GM12891 (cell line): ENCODE results near the gene RIC1.
"Not testable (repeated sequence)": the region's sequence is repeated elsewhere in the genome, so short reads cannot be mapped to it uniquely, and the experiment has no call there.

Source experiments
- DNase-seq: peaks from one replicate; pipeline ENCODE4 v3.0.0; 2011; ENCODE audit warnings: low spot score; ENCODE audit not compliant: insufficient read length
- FAIRE-seq: peaks from 2 replicates; lab custom pipeline; 2011; peaks lifted over from hg19 to GRCh38; lab: Jason Lieb, UNC
- PAX5 ChIP-seq: IDR thresholded peaks from 2 replicates; pipeline ENCODE4 v1.6.1; 2011; ENCODE audit warnings: low read length, moderate library complexity, mild to moderate bottlenecking; ENCODE audit not compliant: insufficient read depth, severe bottlenecking
- POLR2A ChIP-seq: IDR thresholded peaks from 2 replicates; pipeline ENCODE4 v1.6.1; 2011; ENCODE audit warnings: low read depth, low read length, control low read depth
- POLR2AphosphoS5 ChIP-seq: IDR thresholded peaks from 2 replicates; pipeline ENCODE4 v1.6.1; 2011; ENCODE audit warnings: low read depth, low read length, control low read depth
- POU2F2 ChIP-seq: IDR thresholded peaks from 2 replicates; pipeline ENCODE4 v1.6.1; 2011; ENCODE audit warnings: low read depth, mild to moderate bottlenecking, control low read depth, low read length, moderate library complexity
- SPI1 ChIP-seq: IDR thresholded peaks from 2 replicates; pipeline ENCODE4 v1.6.1; 2011; ENCODE audit warnings: low read depth, low read length, control low read depth
- TAF1 ChIP-seq: IDR thresholded peaks from 2 replicates; pipeline ENCODE4 v1.6.1; 2011; ENCODE audit warnings: low read depth, low read length, control low read depth

The RIC1 gene

DNA sequence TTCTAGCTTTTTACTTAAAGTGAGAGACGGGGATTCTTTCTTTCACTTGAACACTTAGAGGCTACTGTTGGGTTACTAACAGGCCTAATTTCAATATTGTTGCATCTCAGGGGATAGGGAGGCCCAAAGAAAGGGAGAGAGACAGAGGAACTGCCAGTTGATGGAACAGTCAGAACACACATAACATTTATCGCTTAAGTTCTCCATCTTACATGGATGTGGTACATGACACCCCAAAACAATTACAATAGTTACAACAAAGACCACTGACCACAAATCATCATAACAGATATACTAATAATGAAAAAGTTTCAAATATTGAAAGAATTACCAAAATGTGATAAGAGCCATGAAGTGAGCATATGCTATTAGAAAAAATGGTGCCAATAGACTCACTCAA is 4.3 kb upstream of the RIC1 start:
- TF ChIP-seq POLR2A (no peak), TAF1 (no peak), PAX5 (no peak), POLR2AphosphoS5 (no peak), SPI1 (peak; percentile 65)
- FAIRE-seq: peak; percentile 28
- DNase-seq: no peak

DNA sequence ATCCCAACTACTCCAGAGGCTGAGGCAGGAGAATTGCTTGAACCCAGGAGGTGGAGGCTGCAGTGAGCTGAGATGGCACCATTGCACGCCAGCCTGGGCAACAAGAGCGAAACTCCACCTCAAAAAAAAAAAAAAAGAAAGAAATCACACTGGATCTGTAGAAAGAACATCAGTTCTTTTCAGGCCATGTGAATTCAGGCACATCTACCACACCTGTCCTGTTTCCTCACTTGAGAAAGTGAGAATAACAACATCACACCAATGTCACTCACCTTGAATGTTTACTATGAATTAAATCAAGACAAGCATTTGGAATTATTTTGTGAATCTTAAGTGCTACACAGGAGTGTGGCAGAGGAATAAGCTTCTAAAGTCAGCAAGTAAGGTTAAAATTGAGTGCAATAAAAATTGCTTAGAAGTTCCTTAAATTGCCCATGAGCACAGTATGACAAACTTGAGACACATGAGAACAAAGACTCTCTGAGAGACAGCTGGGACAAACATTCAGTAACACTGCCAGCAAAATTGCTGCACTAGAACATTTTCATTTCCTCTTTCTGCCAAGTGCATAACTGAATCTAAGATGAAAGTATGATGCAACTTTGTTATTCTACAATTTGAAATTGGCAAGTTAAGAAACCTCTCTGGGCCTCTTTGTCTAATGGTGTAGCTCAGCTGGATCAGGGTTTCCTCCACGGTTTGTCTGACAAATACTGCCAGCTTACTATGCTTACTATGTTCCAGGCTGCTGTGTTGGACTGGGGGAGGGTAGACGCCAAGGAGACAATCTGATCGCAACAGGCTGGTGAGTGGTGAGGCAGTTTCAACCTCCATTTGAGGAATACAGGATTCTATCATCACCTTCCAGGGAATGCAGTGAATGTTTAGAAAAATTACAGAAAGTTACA is 1.9 kb upstream of the RIC1 start:
- TF ChIP-seq TAF1: peak; percentile 24; the same call in 1 of the 2 replicates
- TF ChIP-seq POLR2A: peak; percentile 57
- TF ChIP-seq POU2F2: peak; percentile 66
- no peak for TF ChIP-seq PAX5
- TF ChIP-seq POLR2AphosphoS5: peak; percentile 83
- TF ChIP-seq SPI1: peak; percentile 99
- DNase-seq: no peak
- peak; percentile 86 for FAIRE-seq

DNA sequence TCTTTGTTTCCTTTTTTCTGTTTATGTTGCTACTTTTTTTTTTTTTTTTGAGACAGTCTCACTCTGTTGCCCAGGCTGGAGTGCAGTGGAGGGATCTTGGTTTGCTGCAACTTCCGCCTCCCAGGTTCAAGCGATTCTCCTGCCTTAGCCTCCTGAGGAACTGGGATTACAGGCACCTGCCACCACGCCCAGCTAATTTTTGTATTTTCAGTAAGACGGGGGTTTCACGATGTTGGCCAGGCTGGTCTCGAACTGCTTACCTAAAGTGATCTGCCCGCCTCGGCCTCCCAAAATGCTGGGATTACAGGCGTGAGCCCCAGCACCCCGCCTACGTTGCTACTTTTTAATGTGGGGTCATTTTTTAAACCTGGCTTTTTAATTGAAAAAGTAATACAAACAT is 1.2 kb upstream of the RIC1 start:
- FAIRE-seq: not testable (repeated sequence)

DNA sequence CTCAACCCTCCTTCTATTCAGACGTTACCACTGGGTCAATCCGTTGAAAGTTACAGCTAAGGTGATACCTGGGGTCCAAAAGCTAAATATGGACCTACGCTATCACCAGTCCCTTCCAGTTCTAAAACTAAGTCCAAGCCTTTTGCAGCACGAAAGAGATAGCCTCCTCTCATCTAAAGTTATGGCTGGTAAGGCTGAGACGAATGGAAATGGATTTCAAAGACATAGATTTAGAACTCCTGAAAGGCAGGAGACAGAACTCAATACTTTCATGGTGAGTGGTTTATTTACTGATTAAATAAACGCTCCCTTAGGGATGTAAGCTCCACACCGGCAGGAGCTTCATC is 751 bp upstream of the RIC1 start:
- FAIRE-seq (no peak), DNase-seq (no peak)
- TF ChIP-seq PAX5: no peak
- no peak; the same call in 1 of the 2 replicates for TF ChIP-seq POLR2AphosphoS5
- no peak for TF ChIP-seq POU2F2
- peak; percentile 74 for TF ChIP-seq POLR2A

More for the DNA sequence above, 1.2 kb upstream of the RIC1 start:
- TF ChIP-seq SPI1: 0 out of 2 replicates have a peak, but pooled peaks have one; percentile 23
- DNase-seq: not testable (repeated sequence)

DNA sequence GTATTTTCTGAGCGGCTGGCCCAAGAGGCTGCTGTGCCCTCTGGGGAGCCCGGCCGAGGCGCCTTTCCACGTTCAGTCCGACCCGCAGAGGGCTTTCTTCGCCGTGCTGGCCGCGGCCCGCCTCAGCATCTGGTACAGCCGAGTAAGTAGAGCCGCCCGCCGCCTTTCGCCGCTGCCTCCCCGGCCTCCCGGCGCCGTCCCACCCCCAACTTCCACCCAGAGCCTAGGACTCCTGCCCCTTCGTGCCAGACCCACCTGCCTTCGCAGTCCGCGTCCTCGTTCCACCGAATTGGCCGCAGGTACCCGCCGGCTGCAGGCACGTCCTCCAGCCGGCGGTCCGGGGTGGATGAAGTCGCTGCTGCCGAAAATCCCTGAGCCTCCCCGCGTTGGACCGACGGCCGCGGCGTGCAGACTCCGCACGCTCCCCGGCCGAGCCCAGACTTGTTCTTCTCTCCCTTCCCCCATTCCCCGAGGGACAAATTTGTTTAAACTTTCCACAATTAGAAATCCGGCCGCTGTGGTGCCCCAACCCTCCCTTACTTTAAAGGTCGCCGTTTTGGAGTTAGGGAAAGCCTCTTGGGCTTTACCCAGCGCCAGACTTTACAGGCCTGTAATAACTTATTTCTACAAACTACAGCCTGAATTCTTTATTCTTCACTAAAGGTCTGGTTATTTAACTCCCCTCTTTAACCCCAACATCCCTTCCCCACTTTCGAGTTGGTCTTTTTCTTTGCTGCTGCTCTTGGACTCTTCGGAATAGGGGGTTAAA is 589 bp downstream of the RIC1 start:
- peak; percentile 33; the same call in 1 of the 2 replicates for TF ChIP-seq SPI1
- TF ChIP-seq TAF1: no peak
- no peak for TF ChIP-seq PAX5
- peak; percentile 4; the same call in 1 of the 2 replicates for TF ChIP-seq POLR2AphosphoS5
- no peak for TF ChIP-seq POLR2A
- no peak for TF ChIP-seq POU2F2
- FAIRE-seq (no peak), DNase-seq (no peak)

DNA sequence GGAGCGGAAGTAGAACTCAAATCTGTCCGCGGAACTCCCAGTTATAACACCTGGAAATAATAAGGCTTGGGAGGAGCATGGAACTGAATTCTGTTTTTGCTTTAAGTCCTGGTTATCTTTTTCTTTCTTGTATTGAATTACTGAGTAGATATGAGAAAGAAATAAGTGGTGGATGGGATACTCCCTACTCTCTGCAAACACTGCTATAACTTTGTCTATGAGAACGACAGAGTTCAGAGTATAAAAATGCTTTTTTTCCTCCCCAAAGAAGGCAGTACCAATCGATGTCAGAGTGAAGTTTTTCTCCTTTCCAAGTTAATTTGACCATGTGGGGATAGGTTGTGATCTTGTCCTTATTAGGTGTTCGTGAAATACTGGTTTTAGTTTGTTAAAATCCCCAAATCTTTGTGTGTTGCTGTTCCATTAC is 1.2 kb downstream of the RIC1 start:
- TF ChIP-seq TAF1 (no peak), POLR2AphosphoS5 (no peak), POLR2A (no peak), PAX5 (no peak), SPI1 (no peak), POU2F2 (no peak)
- DNase-seq (no peak), FAIRE-seq (no peak)

DNA sequence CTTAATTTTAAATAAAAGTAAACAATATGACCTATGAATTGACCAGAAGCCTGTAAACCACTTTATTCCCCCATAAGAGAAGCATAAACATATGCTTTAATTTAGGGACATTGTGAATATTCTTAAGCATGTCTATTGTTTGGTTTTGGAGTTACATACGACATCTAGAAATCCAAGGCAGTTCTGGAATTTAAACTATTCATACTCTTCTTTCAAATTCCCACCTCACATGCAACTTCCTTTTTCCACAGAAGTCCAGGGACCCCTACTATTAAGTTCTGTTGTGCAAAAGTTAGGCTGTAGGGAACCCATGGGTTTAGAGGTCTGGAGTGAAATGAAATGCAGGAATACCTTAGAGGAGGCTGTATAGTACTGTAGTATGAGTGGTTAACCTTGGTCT is 2.1 kb downstream of the RIC1 start:
- no peak for FAIRE-seq
- DNase-seq: no peak
- TF ChIP-seq TAF1: no peak
- no peak for TF ChIP-seq POLR2A
- TF ChIP-seq SPI1: no peak
- TF ChIP-seq POLR2AphosphoS5: no peak
- no peak for TF ChIP-seq PAX5
- TF ChIP-seq POU2F2: no peak

DNA sequence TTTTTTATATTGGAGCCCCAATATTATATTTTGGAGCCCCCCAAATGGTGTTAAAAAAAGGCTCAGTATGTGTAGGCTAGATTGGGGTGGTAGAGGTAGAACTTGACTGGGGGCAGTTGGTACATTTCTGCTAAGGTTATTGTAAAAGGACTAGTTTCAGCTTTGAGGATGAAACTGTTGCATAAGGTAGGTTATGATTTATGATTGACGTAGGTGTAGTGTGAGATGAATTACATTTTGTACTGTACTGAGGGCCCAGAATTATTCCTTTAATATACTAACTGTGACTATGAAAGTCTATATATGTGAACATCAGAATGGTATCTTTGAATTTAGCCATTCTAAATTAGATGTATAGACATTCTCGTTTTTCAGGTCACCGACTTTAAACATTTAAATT is 3.6 kb downstream of the RIC1 start:
- FAIRE-seq: peak; percentile 68

DNA sequence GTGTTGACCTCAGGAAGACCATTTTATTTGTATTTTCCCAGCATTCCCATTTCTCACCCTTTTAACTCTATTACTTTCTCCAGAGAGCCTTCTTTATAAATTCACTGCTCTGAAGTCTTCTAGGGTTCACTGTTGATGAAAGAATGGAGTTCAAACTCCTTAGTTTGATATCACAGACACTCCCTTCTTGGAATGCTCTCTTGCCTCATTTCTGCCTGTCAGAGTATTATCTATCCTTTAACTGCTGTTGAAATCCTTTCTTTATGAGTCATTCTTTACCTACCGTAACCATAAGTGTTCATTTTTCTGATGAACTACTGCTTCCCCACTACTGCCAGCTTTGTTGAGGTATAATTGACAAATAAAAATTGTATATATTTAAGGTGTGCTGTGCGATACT is 4.3 kb downstream of the RIC1 start:
- no peak for FAIRE-seq
- TF ChIP-seq POLR2A: no peak
- TF ChIP-seq SPI1: no peak
- no peak for TF ChIP-seq POU2F2
- TF ChIP-seq TAF1: no peak
- TF ChIP-seq POLR2AphosphoS5: no peak
- TF ChIP-seq PAX5: no peak
- DNase-seq: no peak

More for the DNA sequence above, 3.6 kb downstream of the RIC1 start:
- DNase-seq: no peak
- TF ChIP-seq POU2F2 (no peak), TAF1 (no peak), POLR2AphosphoS5 (no peak), SPI1 (no peak), PAX5 (no peak), POLR2A (no peak)

DNA sequence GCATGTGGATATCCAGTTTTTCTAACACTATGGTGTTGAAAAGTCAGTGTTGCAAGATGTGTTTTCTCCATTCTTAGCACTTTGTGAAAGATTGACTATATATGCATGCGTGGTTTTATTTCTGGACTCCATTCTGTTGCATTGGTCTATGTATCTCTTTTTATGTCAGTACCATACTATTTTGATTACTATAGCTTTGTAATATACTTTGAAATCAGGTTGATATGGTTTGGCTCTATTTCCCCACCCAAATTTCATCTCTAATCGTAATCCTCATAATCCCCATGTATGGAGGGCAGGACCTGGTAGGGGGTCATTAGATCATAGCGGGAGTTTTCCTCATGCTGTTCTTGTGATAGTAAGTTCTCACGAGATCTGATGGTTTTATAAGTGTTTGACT is 6.5 kb downstream of the RIC1 start:
- no peak for DNase-seq
- FAIRE-seq: no peak
- TF ChIP-seq POU2F2 (no peak), SPI1 (no peak), TAF1 (no peak), POLR2A (no peak)
